ENCODE data around the gene INHBA.

The INHBA gene

GRCh38 chr7:41708581-41709358 is 5.9 kb upstream of the INHBA start:
- no peak overlapping the region for H3K9ac ChIP-seq (ENCODE audit: low read depth, low read length, poor library complexity, severe bottlenecking)
- no peaks in the 10 kb centered on the region for H4K20me1 ChIP-seq (ENCODE audit: insufficient read depth, low read length, poor library complexity, severe bottlenecking)
- H3K27me3 ChIP-seq (ENCODE audit: insufficient read depth, low read length, poor library complexity, severe bottlenecking): no peaks in the 10 kb centered on the region
- H3K4me2 ChIP-seq (ENCODE audit: low read depth, low read length, poor library complexity, severe bottlenecking): no peak overlapping the region
- H3F3A ChIP-seq (ENCODE audit: low read depth): no peaks in the 10 kb centered on the region
- TF ChIP-seq CTCF (conservative IDR thresholded peaks at IDR 0.05; ENCODE audit: low read length) (no peak), EZH2phosphoT487 (IDR thresholded peaks at IDR 0.05; ENCODE audit: borderline replicate concordance) (no peak)
- no peaks in the 10 kb centered on the region for H3K9me3 ChIP-seq (ENCODE audit: insufficient read depth, low read depth, low read length)
- H3K9me2 ChIP-seq (replicated peaks; ENCODE audit: low read depth, low read length): no peaks in the 10 kb centered on the region
- H3K36me3 ChIP-seq (ENCODE audit: insufficient read depth, low read length): no peaks in the 10 kb centered on the region
- H3K4me3 ChIP-seq (ENCODE audit: low read length, poor library complexity, severe bottlenecking): no peak overlapping the region
- H3K4me1 ChIP-seq (ENCODE audit: insufficient read depth, low read length, poor library complexity, severe bottlenecking): no peaks in the 10 kb centered on the region
- no peaks in the 10 kb centered on the region for H3K79me2 ChIP-seq (ENCODE audit: insufficient read depth, low read length)
- H2AFZ ChIP-seq (ENCODE audit: low read length): no peak overlapping the region

- Histone ChIP-seq H3K9me2 (replicated peaks; ENCODE audit: low read depth, low read length) (no peaks in the 10 kb centered on the region), H3K9me3 (ENCODE audit: insufficient read depth, low read depth, low read length) (no peaks in the 10 kb centered on the region), H3K36me3 (ENCODE audit: insufficient read depth, low read length) (no peaks in the 10 kb centered on the region), H2AFZ (ENCODE audit: low read length) (no peak overlapping the region), H3K27me3 (ENCODE audit: insufficient read depth, low read length, poor library complexity, severe bottlenecking) (no peaks in the 10 kb centered on the region), H4K20me1 (ENCODE audit: insufficient read depth, low read length, poor library complexity, severe bottlenecking) (no peaks in the 10 kb centered on the region), H3K4me1 (ENCODE audit: insufficient read depth, low read length, poor library complexity, severe bottlenecking) (no peaks in the 10 kb centered on the region), H3F3A (ENCODE audit: low read depth) (no peaks in the 10 kb centered on the region), H3K9ac (ENCODE audit: low read depth, low read length, poor library complexity, severe bottlenecking) (no peak overlapping the region), H3K4me3 (ENCODE audit: low read length, poor library complexity, severe bottlenecking) (no peak overlapping the region), H3K4me2 (ENCODE audit: low read depth, low read length, poor library complexity, severe bottlenecking) (no peak overlapping the region), H3K79me2 (ENCODE audit: insufficient read depth, low read length) (no peaks in the 10 kb centered on the region)
- TF ChIP-seq CTCF (conservative IDR thresholded peaks at IDR 0.05; ENCODE audit: low read length) (no peak), EZH2phosphoT487 (IDR thresholded peaks at IDR 0.05; ENCODE audit: borderline replicate concordance) (no peak)
Observed at GRCh38 chr7:41706228-41706930, 3.5 kb upstream of the INHBA start.

- Histone ChIP-seq H3K4me2 (ENCODE audit: low read depth, low read length, poor library complexity, severe bottlenecking) (peak overlapping the region; percentile 58), H3K9me3 (ENCODE audit: insufficient read depth, low read depth, low read length) (no peaks in the 10 kb centered on the region), H3K36me3 (ENCODE audit: insufficient read depth, low read length) (no peaks in the 10 kb centered on the region), H3K79me2 (ENCODE audit: insufficient read depth, low read length) (no peaks in the 10 kb centered on the region), H3K9ac (ENCODE audit: low read depth, low read length, poor library complexity, severe bottlenecking) (peak overlapping the region; percentile 58), H2AFZ (ENCODE audit: low read length) (peak overlapping the region; percentile 85), H4K20me1 (ENCODE audit: insufficient read depth, low read length, poor library complexity, severe bottlenecking) (no peaks in the 10 kb centered on the region), H3F3A (ENCODE audit: low read depth) (no peaks in the 10 kb centered on the region), H3K9me2 (replicated peaks; ENCODE audit: low read depth, low read length) (no peaks in the 10 kb centered on the region), H3K4me3 (ENCODE audit: low read length, poor library complexity, severe bottlenecking) (peak overlapping the region; percentile 73), H3K4me1 (ENCODE audit: insufficient read depth, low read length, poor library complexity, severe bottlenecking) (no peaks in the 10 kb centered on the region), H3K27me3 (ENCODE audit: insufficient read depth, low read length, poor library complexity, severe bottlenecking) (no peaks in the 10 kb centered on the region)
- peak; percentile 62 for TF ChIP-seq CTCF (conservative IDR thresholded peaks at IDR 0.05; ENCODE audit: low read length)
- no peak for TF ChIP-seq EZH2phosphoT487 (IDR thresholded peaks at IDR 0.05; ENCODE audit: borderline replicate concordance)
Observed at GRCh38 chr7:41705109-41705901, 2.4 kb upstream of the INHBA start.

Measured in Loucy (cell line).